CD14-positive monocyte (primary cell): ENCODE results near the gene TFAP2B. TPM values are rescaled to one million over a fixed set of nuclear protein-coding genes. Genes with fewer than 3 reads are reported as not detected.

Experiments used
- DNase-seq, 3 donors: peaks; one replicate each; pipeline ENCODE4 v3.0.0-alpha.2; 2011 to 2022
- H2AFZ ChIP-seq: 2 replicates; pipeline ENCODE4 v1.6.0; 2012; ENCODE audit warnings: mild to moderate bottlenecking, low read depth, low read length, inconsistent platforms; ENCODE audit not compliant: insufficient read depth, poor library complexity, severe bottlenecking
- H3K27ac ChIP-seq, 2 donors: 1 replicate in 1 of 2; 2 replicates in 1 of 2; pipeline ENCODE4 v1.5.1; 2012 to 2013; ENCODE audit warnings: low read length in 2 of 2, control low read depth in 1 of 2, inconsistent platforms in 1 of 2, low read depth in 1 of 2, mild to moderate bottlenecking in 1 of 2
- H3K27me3 ChIP-seq, 2 donors: one replicate each; pipeline versions ENCODE4 v1.6.0 to v1.6.1; 2011 to 2013; ENCODE audit warnings: low read length in 2 of 2; ENCODE audit not compliant: control insufficient read depth in 2 of 2, insufficient read depth in 2 of 2
- H3K36me3 ChIP-seq, 2 donors: replicated peaks in 1 of 2; 1 replicate in 1 of 2; 2 replicates in 1 of 2; pipeline versions ENCODE4 v1.5.1 to v1.6.1; 2012 to 2013; ENCODE audit warnings: low read length in 2 of 2, control low read depth in 1 of 2, inconsistent platforms in 1 of 2, mild to moderate bottlenecking in 1 of 2; ENCODE audit not compliant: insufficient read depth in 2 of 2, control insufficient read depth in 1 of 2
- H3K4me1 ChIP-seq, 2 donors: 1 replicate in 1 of 2; 2 replicates in 1 of 2; pipeline versions ENCODE4 v1.5.1 to v1.6.1; 2012 to 2013; ENCODE audit warnings: low read length in 2 of 2, control low read depth in 1 of 2, inconsistent platforms in 1 of 2, mild to moderate bottlenecking in 1 of 2, moderate library complexity in 1 of 2; ENCODE audit not compliant: insufficient read depth in 2 of 2, control insufficient read depth in 1 of 2
- H3K4me2 ChIP-seq: replicated peaks from 2 replicates; pipeline ENCODE3; 2012; ENCODE audit warnings: low read length, moderate library complexity, mild to moderate bottlenecking; ENCODE audit not compliant: poor library complexity, severe bottlenecking; ENCODE audit errors: extremely low read depth
- H3K4me3 ChIP-seq, 3 experiments: fragments of 200-600 bp in 1 of 3; sonication (generic) in 1 of 3; replicated peaks in 1 of 3; 1 replicate in 2 of 3; 2 replicates in 1 of 3; pipeline ENCODE4 v1.5.1; 2011 to 2013; ENCODE audit warnings: low read length in 3 of 3, mild to moderate bottlenecking in 3 of 3, control low read depth in 2 of 3, low read depth in 2 of 3, inconsistent platforms in 1 of 3, moderate library complexity in 1 of 3
- H3K79me2 ChIP-seq: 2 replicates; pipeline ENCODE4 v1.6.0; 2012; ENCODE audit warnings: mild to moderate bottlenecking, control low read depth, inconsistent platforms, low read length, moderate library complexity; ENCODE audit not compliant: insufficient read depth
- H3K9ac ChIP-seq: 2 replicates; pipeline ENCODE4 v1.6.0; 2017; ENCODE audit warnings: low read length, mild to moderate bottlenecking; ENCODE audit not compliant: insufficient read depth, poor library complexity, severe bottlenecking
- H3K9me3 ChIP-seq, 2 donors: replicated peaks in 1 of 2; 1 replicate in 1 of 2; 2 replicates in 1 of 2; pipeline versions ENCODE4 v1.5.1 to v1.6.1; 2012 to 2013; ENCODE audit warnings: low read length in 2 of 2, control low read depth in 1 of 2; ENCODE audit not compliant: control insufficient read depth in 1 of 2, insufficient read depth in 1 of 2
- H4K20me1 ChIP-seq: 2 replicates; pipeline ENCODE4 v1.6.0; 2012; ENCODE audit warnings: mild to moderate bottlenecking, low read length, control low read depth, moderate library complexity; ENCODE audit not compliant: insufficient read depth
- H3K27ac Mint-ChIP-seq, 7 donors: one replicate each; pipeline ENCODE4 v1.8.0; 2020; ENCODE audit warnings: mild to moderate bottlenecking in 7 of 7, mixed read lengths in 7 of 7, moderate library complexity in 6 of 7, inconsistent platforms in 2 of 7
- H3K27me3 Mint-ChIP-seq, 3 donors: one replicate each; pipeline ENCODE4 v1.8.0; 2021 to 2022; ENCODE audit warnings: low read depth in 3 of 3, mild to moderate bottlenecking in 3 of 3, mixed read lengths in 3 of 3, moderate library complexity in 3 of 3, inconsistent platforms in 1 of 3
- H3K36me3 Mint-ChIP-seq, 2 donors: one replicate each; pipeline ENCODE4 v1.8.0; 2020; ENCODE audit warnings: mixed read lengths in 2 of 2, inconsistent platforms in 1 of 2, mild to moderate bottlenecking in 1 of 2
- H3K4me1 Mint-ChIP-seq: one replicate; pipeline ENCODE4 v1.8.0; 2020; ENCODE audit warnings: mild to moderate bottlenecking, mixed read lengths
- H3K4me3 Mint-ChIP-seq, 2 donors: one replicate each; pipeline ENCODE4 v1.8.0; 2020; ENCODE audit warnings: mild to moderate bottlenecking in 2 of 2, mixed read lengths in 2 of 2, moderate library complexity in 1 of 2
- H3K9me3 Mint-ChIP-seq, 7 donors: one replicate each; pipeline ENCODE4 v1.8.0; 2020 to 2022; ENCODE audit warnings: mixed read lengths in 7 of 7, mild to moderate bottlenecking in 6 of 7, moderate library complexity in 6 of 7, inconsistent platforms in 2 of 7
- CTCF ChIP-seq: fragments of 200-600 bp; IDR thresholded peaks from one replicate; pipeline ENCODE4 v1.8.0; 2022; ENCODE audit warnings: antibody characterized with exemption, mild to moderate bottlenecking
- WGBS: methylation state at CpG from one replicate; pipeline ENCODE4 v1.1.5; 2013; ENCODE audit warnings: missing lambda C conversion rate; ENCODE audit not compliant: insufficient coverage; 5-methylcytosine and 5-hydroxymethylcytosine counted together
- intact Hi-C, 2 donors: fragments of 100-400 bp; cut with micrococcal nuclease; formaldehyde crosslinking; loops; one replicate each; pipeline versions ENCODE4 v1.15.0 to v1.15.1; 2023
- polyA plus RNA-seq, 3 donors: library from polyadenylated mRNA; depleted of rRNA in 1 of 3; unstranded in 2 of 3; stranded (reverse) in 1 of 3; fragments of 300-500 nt in 2 of 3; fragments of >200 nt in 1 of 3; fragmentation: Illumina TruSeq in 2 of 3; gene quantifications; 1 replicate in 2 of 3; 2 replicates in 1 of 3; pipeline ENCODE4 v1.2.3, GENCODE V29; 2012 to 2021

The TFAP2B gene
- polyA plus RNA-seq, 3 donors: not detected

GRCh38 chr6:50840811-50841192, 22.1 kb downstream of the TFAP2B start:
- H3K4me3 Mint-ChIP-seq: peak overlapping the region in 1 of 2 donors; percentile 68

GRCh38 chr6:50842446-50842845, 23.8 kb downstream of the TFAP2B start:
- Histone ChIP-seq H4K20me1 (no peaks in the 10 kb centered on the region), H3K4me1 (no peaks in the 10 kb centered on the region), H3K9me3 (peaks cover 0 to 79% of the 10 kb centered on the region in 2 donors), H3K27me3 (peaks cover 99 to 100% of the 10 kb centered on the region in 2 donors), H3K4me2 (no peak overlapping the region), H3K27ac (no peak overlapping the region), H3K36me3 (no peaks in the 10 kb centered on the region), H3K9ac (no peak overlapping the region), H3K4me3 (no peak overlapping the region), H3K79me2 (no peaks in the 10 kb centered on the region), H2AFZ (no peak overlapping the region)
- peak overlapping the region in 1 of 7 donors; percentile 20 for H3K27ac Mint-ChIP-seq
- no peaks in the 10 kb centered on the region for H3K4me1 Mint-ChIP-seq
- H3K36me3 Mint-ChIP-seq: peaks cover 0 to 1% of the 10 kb centered on the region in 2 donors
- peaks cover 96 to 100% (median 99%) of the 10 kb centered on the region in 3 donors for H3K27me3 Mint-ChIP-seq
- TF ChIP-seq CTCF: no peak
- DNase-seq: no peak
- peak overlapping the region in 1 of 2 donors; percentile 70 for H3K4me3 Mint-ChIP-seq
- 14% methylated on average over 3 of the region's 7 CpGs for WGBS
- H3K9me3 Mint-ChIP-seq: peaks cover 0 to 39% (median 20%) of the 10 kb centered on the region in 7 donors
- intact Hi-C loops: no loop called here

More at GRCh38 chr6:50840811-50841192, 22.1 kb downstream of the TFAP2B start:
- intact Hi-C loops: no loop called here
- no peak overlapping the region for H3K4me3 ChIP-seq
- peaks cover 4% of the 10 kb centered on the region for H3K4me1 Mint-ChIP-seq
- H3K36me3 Mint-ChIP-seq: peaks cover 0 to 4% of the 10 kb centered on the region in 2 donors
- WGBS: 13% methylated on average over 12 of the region's 18 CpGs
- no peaks in the 10 kb centered on the region for H4K20me1 ChIP-seq
- no peak for DNase-seq
- H3K4me1 ChIP-seq: no peaks in the 10 kb centered on the region
- peaks cover 98 to 100% (median 99%) of the 10 kb centered on the region in 3 donors for H3K27me3 Mint-ChIP-seq
- peaks cover 0 to 67% of the 10 kb centered on the region in 2 donors for H3K9me3 ChIP-seq
- no peak overlapping the region for H3K9ac ChIP-seq
- no peaks in the 10 kb centered on the region for H3K36me3 ChIP-seq
- peaks cover 96 to 100% of the 10 kb centered on the region in 2 donors for H3K27me3 ChIP-seq
- no peak for TF ChIP-seq CTCF
- no peak overlapping the region for H3K4me2 ChIP-seq
- no peak overlapping the region for H2AFZ ChIP-seq
- no peak overlapping the region for H3K27ac ChIP-seq
- H3K27ac Mint-ChIP-seq: peak overlapping the region in 1 of 7 donors; percentile 5
- H3K9me3 Mint-ChIP-seq: peaks cover 0 to 34% (median 24%) of the 10 kb centered on the region in 7 donors
- no peaks in the 10 kb centered on the region for H3K79me2 ChIP-seq
